Activated CD4-positive, alpha-beta T cell treated with anti-CD3 and anti-CD28 coated beads, Interleukin-2, amount 50 U/mL, for 4 hours (primary cell): ENCODE measurements around the gene TTYH2.

Experiments used
- DNase-seq, 2 experiments: peaks; one replicate each; pipeline ENCODE4 v3.0.0-alpha.2; 2020

Gene TTYH2

DNA sequence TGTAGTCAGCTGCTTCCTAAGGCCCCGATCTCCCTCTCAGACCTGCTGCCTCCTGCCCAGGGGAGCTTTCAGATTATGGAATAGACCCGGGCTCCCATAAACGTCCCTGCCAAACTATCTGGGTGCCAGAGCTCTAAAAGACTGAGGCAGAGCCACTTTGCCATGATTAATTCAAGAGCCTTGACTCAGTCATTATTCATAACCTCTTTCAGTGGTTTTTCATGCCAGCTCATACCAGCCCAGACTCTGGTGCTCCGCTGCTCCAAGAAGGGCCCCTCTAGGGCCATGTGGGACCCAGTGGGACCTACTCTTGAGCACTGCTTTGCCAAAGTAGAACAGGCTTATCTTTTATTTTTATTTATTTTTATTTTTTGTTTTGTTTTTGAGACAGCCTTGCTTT lies 84.6 kb downstream of the TTYH2 start:
- no peak for DNase-seq

DNA sequence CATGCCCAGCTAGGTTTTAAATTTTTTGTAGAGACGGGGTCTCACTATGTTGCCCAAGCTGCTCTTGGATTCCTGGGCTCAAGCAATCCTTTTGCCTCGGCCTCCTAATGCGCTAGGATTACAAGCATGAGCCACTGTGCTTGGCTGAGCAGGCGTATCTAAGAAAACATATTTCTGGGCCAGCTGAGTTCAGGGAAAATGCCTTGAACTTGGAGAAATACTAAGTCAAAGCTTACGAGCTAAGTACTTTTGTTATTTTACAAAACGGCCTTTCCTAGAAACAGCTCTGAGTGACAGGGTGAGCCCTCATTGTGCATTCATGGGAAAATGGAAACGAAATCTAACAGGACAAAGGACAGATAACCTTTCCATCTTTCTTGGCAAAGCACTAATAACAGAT lies 85.4 kb downstream of the TTYH2 start:
- DNase-seq = no peak

- DNase-seq = no peak
Measured at GRCh38 chr17:74299226-74300009, 86.0 kb downstream of the TTYH2 start.

DNA sequence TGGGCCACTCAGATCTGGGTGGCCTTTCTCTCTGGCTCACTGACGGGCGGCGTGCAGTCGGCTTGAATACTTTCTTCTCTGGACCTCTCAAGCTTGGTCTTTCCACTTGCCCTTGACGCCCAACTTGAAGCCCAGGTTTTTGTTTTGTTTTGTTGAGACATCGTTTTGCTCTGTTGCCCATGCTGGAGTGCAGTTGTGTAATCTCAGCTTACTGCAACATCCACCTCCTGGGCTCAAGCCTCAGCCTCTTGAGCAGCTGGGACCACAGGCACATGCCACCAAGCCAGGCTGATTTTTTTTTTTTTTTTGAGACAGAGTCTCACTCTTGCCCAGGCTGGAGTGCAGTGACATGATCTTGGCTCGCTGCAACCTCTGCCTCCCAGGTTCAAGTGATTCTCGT lies 89.9 kb downstream of the TTYH2 start:
- no peak for DNase-seq

DNA sequence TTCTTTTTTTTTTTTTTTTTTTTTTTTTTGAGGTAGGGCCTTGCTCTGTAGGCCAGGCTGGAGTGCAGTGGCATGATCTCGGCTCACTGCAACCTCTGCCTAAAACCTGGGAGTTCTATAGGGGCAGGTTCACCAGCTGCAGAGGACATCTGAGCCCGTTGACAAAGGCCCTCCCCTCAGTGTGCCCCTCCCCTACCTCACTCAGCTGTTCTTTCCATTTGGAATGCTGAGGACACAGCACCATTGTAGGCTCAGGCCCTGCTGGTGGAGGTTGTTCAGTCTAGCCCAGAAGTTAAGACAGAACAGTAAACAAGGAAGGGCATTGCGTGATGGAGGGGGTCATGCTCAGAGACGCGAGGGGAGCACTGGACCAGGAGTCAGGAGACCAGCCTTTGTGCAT lies 90.8 kb downstream of the TTYH2 start:
- no peak for DNase-seq

- no peak for DNase-seq
Measured at GRCh38 chr17:74305865-74306654, 92.7 kb downstream of the TTYH2 start.

DNA sequence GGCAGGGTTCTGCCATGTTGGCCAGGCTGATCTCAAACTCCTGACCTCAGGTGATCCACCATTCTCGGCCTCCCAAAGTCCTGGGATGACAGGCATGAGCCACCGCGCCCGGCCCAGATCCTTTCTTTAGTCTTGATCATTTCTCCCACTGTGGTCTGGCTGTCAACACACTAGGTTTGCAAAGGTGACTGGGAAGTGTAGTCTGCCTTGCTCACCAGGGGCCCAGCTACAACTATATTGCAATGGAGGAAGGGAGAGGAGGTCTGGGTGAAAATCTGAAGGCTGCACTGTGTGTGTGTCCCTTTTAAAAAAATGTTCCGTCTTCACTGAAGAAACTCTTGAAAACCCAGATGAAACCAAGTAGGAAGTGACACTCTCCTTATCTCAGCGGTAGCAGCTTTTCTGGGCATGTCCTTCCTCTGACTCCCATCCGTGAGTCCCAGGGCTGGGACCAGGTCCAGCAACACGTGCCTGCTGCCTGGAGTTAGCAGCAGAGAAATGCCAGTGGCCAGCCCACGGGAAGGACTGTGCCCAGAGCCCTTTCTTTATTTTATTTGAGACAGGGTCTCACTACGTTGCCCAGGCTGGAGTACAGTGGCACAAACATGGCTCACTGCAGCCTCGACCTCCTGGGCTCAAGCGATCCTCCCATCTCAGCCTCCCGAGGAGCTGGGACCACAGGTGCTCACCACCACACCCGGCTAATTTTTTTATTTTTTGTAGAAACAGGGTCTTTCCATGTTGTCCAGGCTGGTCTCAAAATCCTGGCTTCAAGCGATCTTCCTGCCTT lies 94.8 kb downstream of the TTYH2 start:
- DNase-seq = no peak

DNA sequence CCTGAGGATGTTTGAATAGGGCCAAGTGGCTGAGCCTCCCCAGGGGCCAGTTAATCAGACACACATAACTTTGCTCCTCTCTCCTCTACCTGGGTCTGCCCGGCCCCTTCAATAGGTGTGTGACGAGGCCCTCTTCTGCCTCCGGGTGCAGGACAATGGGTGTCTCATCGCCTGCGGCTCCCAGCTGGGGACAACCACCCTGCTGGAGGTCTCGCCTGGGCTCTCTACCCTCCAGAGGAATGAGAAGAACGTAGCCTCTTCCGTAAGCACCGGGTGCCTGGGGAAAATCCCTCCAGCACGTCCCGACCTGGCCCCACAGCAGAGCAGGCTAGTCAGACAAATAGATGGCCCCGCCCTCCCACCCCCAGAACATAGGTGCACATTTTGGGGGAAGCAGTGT lies 96.5 kb downstream of the TTYH2 start:
- no peak for DNase-seq
